ACC112 (cell line): ENCODE results near the gene HS6ST1.

Experiments
- H2AFZ ChIP-seq: fragments of 200-600 bp; sonication (generic); one replicate; pipeline ENCODE4 v1.6.0; 2017; ENCODE audit warnings: antibody characterized with exemption, low read length; ENCODE audit not compliant: unreplicated experiment
- H3K27ac ChIP-seq: fragments of 200-600 bp; sonication (generic); 2 replicates; pipeline ENCODE4 v1.5.1; 2014; ENCODE audit warnings: low read depth, mild to moderate bottlenecking, antibody characterized with exemption, low read length, moderate library complexity
- H3K27me3 ChIP-seq: fragments of 200-600 bp; sonication (generic); 2 replicates; pipeline ENCODE4 v1.6.1; 2014; ENCODE audit warnings: mild to moderate bottlenecking, antibody characterized with exemption, low read length, moderate library complexity, mixed read lengths; ENCODE audit not compliant: insufficient read depth
- H3K36me3 ChIP-seq: fragments of 200-600 bp; sonication (generic); 2 replicates; pipeline ENCODE4 v1.6.1; 2016; ENCODE audit warnings: mild to moderate bottlenecking, antibody characterized with exemption, low read length, moderate library complexity, mixed read lengths; ENCODE audit not compliant: insufficient read depth
- H3K4me1 ChIP-seq: fragments of 200-600 bp; sonication (generic); one replicate; pipeline ENCODE4 v1.6.1; 2016; ENCODE audit warnings: low read length, mixed read lengths; ENCODE audit not compliant: insufficient read depth, unreplicated experiment, control insufficient read depth
- H3K4me3 ChIP-seq: fragments of 200-600 bp; sonication (generic); 2 replicates; pipeline ENCODE4 v1.5.1; 2014; ENCODE audit warnings: mild to moderate bottlenecking, low read depth, low read length
- H3K79me2 ChIP-seq: fragments of 200-600 bp; sonication (generic); one replicate; pipeline ENCODE4 v1.6.0; 2016; ENCODE audit warnings: low read length; ENCODE audit not compliant: control insufficient read depth, unreplicated experiment, insufficient read depth

The HS6ST1 gene

GRCh38 chr2:128217671-128218070 is 101.0 kb downstream of the HS6ST1 start:
- Histone ChIP-seq H3K36me3 (no peaks in the 10 kb centered on the region), H3K27me3 (no peaks in the 10 kb centered on the region), H3K4me1 (no peaks in the 10 kb centered on the region), H3K79me2 (no peaks in the 10 kb centered on the region), H2AFZ (no peak overlapping the region), H3K4me3 (no peak overlapping the region), H3K27ac (no peak overlapping the region)

DNA sequence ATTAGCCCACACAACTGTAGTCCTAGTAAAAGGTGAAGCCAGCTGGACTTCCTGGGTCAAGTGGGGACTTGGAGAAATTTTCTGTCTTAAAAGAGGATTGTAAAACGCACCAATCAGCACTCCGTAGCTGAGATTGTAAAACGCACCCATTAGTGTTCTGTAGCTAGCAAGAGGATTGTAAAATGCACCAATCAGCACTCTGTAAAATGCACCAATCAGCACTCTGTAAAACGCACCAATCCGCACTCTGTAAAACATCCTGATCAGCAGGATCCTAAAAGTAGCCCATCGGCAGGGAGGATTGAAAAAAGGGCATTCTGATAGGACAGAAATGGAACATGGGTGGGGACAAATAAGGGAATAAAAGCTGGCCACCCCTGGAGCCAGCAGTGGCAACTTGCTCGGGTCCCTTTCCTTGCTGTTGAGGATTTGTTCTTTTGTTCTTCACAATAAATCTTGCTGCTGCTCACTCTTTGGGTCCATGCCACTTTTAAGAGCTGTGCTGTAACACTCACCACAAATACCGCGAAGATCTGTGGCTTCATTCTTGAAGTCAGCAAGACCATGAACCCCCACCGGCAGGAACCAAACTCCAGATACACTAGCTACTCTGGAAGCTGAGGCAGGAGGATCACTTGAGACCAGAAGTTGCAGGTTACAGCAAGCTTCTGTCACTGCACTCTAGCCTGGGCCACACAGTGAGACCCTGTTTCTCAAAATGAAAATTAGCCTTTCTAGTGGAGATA is 102.6 kb downstream of the HS6ST1 start:
- Histone ChIP-seq H3K27me3 (no peaks in the 10 kb centered on the region), H3K79me2 (no peaks in the 10 kb centered on the region), H3K4me1 (no peaks in the 10 kb centered on the region), H3K4me3 (no peak overlapping the region), H3K36me3 (no peaks in the 10 kb centered on the region), H3K27ac (no peak overlapping the region), H2AFZ (no peak overlapping the region)
